ENCODE data around the gene NHLRC3.
"Not testable (repeated sequence)": the region's sequence is repeated elsewhere in the genome, so short reads cannot be mapped to it uniquely, and the experiment has no call there.

The NHLRC3 gene

DNA sequence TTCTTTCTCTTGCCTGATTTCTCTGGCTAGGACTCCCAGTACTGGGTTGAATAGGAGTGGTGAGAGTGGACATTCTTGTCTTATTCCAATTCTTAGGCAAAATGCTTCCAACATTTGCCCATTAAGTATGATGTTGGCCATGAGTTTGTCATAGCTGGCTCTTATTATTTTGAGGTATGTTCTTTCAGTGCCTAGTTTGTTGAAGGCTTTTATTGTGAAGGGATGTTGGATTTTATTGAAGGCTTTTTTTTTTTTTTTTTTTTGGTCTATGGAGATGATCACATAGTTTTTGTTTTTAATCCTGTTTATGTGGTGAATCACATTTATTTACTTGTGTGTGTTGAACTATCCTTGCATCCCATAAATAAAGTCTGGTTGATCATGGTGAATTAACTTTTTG lies 19.8 kb downstream of the NHLRC3 start:
- DNase-seq (ENCODE audit: insufficient read length, low spot score) = no peak
- FAIRE-seq = no peak
- TF ChIP-seq POLR2A (IDR thresholded peaks at IDR 0.05; ENCODE audit: low read depth, low read length) = no peak

DNA sequence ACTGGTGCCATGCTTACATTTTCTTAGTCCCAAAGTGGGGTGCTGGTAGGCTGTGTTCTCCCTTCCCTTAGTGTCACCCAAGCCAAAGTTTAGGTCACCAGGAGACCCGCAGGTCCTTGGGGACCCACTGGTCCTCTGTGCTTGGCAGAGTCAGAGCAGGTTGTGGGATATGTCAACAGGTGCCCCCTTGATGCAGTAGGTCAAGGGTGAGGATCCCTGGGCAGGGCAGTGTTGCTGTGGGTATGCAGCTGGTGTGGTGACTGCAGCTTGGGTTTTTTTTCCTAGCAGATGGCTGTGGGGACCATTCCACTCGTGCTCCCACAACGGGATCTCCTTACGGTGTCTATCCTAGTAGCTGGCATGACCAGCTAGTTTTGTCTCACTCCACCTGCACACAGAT lies 23.7 kb downstream of the NHLRC3 start:
- no peak for DNase-seq (ENCODE audit: insufficient read length, low spot score)
- no peak for TF ChIP-seq POLR2A (IDR thresholded peaks at IDR 0.05; ENCODE audit: low read depth, low read length)
- no peak for FAIRE-seq

DNA sequence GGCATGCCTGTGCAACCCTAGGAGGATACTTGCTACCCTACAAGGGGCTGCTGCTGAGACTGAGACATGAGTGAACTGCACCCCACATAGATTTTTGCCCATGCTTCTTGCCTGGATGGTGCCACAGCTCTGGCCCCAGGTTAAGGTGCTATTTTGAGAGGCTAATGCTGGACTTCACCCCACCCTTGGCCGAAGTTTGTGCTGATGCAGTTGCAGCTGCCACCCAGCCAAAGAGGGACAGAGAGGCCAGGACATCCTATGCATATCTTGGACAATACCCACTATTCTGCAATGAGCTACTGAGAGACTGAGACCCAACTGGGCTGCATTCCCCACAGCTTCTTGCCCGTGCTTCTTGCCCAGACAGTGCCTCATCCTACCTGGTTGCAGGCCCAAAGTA lies 34.6 kb downstream of the NHLRC3 start:
- TF ChIP-seq POLR2A (IDR thresholded peaks at IDR 0.05; ENCODE audit: low read depth, low read length) = no peak
- DNase-seq (ENCODE audit: insufficient read length, low spot score) (no peak), FAIRE-seq (no peak)

DNA sequence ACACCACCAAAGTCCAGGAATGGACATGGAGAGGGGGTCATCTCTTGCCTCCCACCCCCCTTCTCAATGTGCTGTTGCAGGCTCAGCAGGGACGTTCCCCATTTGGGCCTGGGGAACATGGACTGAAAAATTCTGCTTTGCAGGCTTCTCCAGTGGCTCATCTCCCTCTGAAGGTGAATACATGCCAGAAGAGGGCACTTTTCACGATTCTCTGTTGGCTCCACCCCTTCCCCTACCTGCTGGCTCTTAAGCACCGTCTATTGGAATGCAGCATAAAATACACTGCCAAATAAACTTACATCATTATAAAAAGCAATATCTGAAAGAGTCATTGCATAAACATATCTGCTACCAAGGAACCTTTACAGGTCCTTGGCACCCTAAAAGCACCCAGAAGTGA lies 35.7 kb downstream of the NHLRC3 start:
- FAIRE-seq = no peak
- no peak for DNase-seq (ENCODE audit: insufficient read length, low spot score)
- no peak for TF ChIP-seq POLR2A (IDR thresholded peaks at IDR 0.05; ENCODE audit: low read depth, low read length)

DNA sequence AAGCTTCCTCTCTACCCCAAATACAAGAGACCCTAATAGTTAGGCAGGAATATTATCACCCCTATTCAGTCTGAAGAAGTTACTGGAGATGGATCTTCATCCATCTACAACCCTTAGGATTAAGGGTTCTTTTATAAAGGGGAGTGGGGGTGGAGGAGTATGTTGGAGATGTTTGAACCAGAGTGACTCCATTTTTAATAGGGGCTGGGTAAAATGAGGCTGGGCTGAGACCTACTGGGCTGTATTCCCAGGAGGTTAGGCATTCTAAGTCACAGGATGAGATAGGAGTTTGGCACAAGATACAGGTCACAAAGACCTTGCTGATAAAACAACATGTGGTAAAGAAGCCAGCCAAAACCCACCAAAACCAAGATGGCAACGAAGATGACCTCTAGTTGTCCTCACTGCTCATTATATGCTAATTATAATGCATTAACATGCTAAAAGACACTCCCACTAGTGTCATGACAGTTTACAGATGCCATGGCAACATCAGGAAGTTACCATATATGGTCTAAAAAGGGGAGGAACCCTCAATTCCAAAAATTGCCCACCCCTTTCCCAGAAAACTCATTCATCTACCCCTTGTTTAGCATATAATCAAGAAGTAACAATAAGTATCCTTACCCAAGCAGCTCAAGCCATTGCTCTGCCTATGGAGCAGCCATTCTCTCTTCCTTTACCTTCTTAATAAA lies 48.1 kb downstream of the NHLRC3 start:
- DNase-seq (ENCODE audit: insufficient read length, low spot score); FAIRE-seq: not testable (repeated sequence)

DNA sequence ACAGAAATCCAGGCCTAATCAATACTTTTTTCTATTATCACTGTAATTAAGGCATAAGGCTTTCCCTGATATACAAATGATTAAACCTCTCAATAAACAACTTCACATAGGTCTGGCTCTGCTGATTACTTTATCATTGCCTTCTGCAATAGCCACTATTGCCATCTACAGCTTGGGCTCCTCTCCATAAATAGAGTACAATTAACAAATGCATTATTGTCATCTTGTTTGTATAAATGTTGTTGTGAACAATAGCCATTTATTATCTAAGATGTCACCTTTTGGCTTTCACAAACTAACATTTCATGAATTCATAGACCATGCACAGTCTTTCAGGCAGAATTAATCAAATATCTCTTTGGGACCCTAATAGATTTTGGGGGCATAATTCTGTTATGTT lies 53.3 kb downstream of the NHLRC3 start:
- no peak for FAIRE-seq
- DNase-seq (ENCODE audit: insufficient read length, low spot score) = no peak
- TF ChIP-seq POLR2A (IDR thresholded peaks at IDR 0.05; ENCODE audit: low read depth, low read length) = no peak

DNA sequence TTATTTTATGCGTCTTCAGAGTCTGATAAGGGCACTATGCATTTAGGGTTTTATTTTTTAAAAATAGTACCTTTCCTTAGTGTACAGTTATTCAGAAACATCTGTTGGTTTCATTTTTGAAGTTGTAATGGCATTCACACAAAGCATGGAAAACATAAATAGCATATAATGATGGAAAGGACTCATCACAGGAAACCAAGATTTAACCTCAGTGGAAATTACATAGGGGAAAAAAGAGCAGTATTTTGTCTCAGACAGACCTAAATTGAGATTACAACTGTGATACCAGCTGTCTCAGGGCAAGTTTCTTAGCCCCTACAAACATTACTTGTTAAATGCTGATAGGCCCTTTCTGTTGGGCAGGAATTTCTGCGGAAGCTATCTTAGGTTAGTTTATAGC lies 57.2 kb downstream of the NHLRC3 start:
- TF ChIP-seq POLR2A (IDR thresholded peaks at IDR 0.05; ENCODE audit: low read depth, low read length) = no peak
- DNase-seq (ENCODE audit: insufficient read length, low spot score) (no peak), FAIRE-seq (no peak)

DNA sequence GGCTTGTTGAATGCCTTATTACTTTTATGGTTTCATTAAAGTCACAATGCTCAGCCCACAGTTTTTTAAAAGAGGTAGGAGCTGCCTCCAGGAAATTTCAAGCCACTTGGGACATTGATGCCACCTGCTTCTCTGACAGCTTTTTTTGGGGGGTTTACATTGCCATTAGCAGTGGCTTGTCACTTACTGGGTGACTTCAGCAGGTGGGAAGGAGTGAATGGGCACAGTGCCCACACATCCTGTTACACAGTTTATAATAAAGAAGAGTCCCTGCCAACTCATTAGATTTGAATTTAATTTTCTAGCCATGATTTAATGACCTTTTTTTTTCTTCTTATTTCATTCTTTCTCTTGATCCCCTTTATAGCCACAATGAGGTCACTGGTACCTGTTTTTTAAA lies 61.0 kb downstream of the NHLRC3 start:
- no peak for FAIRE-seq
- no peak for DNase-seq (ENCODE audit: insufficient read length, low spot score)
- TF ChIP-seq POLR2A (IDR thresholded peaks at IDR 0.05; ENCODE audit: low read depth, low read length) = no peak

All from H54 (cell line).